D341Med (cell line): Measurements from ENCODE around the gene FAM169A.
A peak's percentile ranks its signal among the peaks of the same experiment; 100 is the strongest.
"Not testable (repeated sequence)": the region's sequence is repeated elsewhere in the genome, so short reads cannot be mapped to it uniquely, and the experiment has no call there.

Experiments
- DNase-seq: peaks from one replicate; pipeline ENCODE4 v3.0.0; 2012; ENCODE audit warnings: low spot score

Gene FAM169A

DNA sequence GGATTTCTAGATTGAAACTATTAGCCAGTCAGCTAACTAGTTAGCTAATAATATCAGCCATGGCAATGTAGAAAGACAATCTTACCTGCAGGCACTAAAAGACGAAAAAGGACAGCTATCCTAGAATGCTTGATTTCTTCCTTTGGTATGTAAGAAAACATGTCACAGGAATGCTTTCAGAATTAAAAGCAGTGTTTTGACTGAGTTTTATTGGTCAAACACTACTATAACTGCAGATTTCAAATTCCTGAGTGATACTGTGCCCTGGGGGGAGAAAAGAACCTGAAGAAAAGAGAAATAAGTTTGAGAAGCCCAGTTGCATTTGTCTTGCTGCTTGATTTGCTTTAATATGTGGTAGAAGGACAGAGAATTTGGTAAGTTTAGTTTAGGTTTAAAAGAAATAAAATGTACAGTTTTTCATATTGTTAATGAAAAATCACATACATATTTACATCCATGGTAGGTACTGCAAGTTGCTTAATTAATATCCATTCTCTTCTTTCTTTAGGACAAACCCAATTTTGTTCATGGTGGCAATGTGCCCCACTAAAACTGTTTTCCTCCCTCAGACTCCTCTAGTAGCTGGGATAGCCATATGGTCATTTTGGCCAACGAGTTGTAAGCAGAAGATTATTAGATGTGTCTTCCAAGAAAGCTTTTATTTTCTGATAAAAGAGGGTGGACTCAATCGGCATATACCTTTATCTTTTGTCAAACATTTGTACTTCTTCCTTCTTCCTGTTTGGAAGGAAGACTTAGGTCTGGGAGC, 4.3 kb upstream of the FAM169A start:
- no peak for DNase-seq

DNA sequence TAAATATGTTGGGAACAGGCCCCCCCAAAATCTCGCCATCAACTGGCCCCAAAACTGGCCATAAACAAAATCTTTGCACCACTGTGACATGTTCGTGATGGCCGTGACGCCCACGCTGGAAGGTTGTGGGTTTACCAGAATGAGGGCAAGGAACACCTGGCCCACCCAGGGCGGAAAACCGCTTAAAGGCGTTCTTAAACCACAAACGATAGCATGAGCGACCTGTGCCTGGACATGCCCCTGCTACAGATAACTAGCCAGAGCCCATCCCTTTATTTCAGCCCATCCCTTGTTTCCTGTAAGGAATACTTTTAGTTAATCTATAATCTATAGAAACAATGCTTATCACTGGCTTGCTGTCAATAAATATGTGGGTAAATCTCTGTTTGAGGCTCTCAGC, 3.2 kb upstream of the FAM169A start:
- DNase-seq: not testable (repeated sequence)

DNA sequence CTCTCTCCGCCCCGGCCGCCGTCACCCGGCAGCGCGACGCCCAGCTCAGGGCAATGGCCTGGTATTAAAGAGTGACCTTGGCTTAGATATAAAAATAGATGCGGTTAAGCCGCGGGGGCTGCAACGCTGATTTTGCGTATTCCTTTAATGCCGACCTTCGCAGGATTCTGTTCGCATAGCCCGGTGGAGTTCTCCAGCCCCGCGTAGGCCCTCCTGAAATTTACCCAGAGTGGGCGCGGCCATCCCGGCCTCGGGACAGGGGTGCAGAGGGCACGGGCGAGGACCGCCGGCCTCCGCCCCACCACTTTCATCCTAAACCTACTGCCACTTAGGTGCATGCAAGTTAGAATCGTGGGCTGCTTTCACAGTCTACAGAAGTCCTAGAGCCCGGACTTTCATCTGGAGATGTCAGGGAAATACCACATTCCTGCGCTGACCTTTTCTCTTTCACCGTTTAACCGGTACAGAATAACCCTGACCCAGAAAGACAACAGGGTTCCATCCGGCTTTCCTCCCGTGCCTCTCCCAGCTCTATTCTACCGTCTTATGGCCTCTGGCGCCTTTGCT, 492 bp upstream of the FAM169A start:
- no peak for DNase-seq

DNA sequence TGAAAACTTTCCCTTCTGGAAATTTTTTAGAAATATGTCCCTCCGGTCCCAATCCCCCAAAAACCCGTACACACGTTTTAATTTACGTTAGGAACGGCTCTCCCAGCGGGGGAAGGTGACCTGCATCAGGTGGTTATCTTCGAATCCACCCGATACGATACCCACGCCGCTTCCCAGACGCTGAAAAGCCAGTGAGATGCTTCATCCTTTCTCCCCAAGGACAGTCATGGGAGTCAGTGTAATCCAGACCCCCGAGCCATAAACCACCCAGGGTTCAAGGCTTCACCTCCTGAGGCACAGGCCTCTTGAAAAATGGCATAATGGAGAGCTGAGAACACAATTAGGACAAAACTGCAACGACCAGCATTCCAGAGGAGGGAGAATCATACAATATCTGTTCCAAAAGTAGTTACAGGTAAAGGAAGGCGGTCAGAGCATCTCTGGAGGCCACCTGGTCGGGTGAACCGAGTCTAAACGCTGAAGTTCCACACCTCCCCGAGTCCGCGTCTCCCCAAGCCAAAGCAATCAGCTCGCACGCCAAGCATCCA, 857 bp downstream of the FAM169A start:
- DNase-seq: peak; percentile 33

DNA sequence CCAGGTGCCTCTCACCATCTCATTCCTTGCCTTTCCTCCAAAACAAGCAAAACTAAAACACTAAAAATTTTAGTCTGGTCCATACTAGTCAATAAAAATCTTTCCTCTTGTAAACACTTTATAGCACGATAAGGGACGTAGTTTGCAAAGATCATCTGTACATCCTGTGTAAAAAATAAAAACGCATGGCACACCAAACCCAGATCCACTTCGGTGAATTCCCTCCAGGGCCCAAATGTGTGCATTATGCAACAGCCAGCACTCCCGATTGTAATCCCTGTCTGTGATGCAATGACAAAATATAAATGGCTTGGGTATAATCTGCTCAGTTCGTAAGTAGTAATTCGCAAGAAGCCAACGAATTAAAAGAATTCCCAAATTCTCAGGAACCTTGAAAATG, 1.4 kb downstream of the FAM169A start:
- no peak for DNase-seq

DNA sequence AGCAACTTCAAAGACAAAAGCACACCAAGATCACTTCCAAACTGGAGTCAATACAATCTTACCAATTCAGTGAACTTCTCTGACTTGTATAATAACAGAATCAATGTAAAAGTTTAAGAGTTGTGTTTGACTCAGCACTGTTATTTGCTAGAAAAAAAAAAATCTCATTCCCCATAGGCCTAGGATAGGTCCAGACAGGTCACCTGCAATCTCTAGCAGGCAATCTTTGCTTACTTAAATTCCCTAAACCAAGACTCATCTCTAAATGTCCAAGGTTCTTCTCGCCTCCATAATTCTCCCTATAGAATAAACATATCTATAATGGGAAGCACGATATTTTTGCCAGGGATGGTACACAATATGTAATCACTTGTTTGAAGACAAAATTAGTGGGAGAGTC, 2.5 kb downstream of the FAM169A start:
- no peak for DNase-seq

DNA sequence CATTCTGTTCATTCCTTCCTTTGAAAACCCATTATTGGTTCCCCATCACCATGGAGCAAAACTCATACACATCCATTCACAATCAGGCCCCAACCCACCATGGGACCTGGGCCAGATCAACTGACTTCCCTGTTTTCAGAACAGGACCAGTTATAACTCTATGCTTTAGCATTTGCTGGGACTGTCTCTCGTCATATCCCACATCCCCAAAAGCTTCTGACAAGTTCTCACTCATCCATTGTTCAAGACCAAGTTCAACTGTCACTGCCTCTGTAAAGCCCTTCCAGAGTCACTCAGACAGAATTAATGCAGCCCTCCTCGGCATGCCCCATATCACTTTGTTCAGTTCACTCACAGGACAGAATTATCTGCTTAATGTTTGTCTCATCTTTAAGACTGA, 4.0 kb downstream of the FAM169A start:
- DNase-seq: no peak

DNA sequence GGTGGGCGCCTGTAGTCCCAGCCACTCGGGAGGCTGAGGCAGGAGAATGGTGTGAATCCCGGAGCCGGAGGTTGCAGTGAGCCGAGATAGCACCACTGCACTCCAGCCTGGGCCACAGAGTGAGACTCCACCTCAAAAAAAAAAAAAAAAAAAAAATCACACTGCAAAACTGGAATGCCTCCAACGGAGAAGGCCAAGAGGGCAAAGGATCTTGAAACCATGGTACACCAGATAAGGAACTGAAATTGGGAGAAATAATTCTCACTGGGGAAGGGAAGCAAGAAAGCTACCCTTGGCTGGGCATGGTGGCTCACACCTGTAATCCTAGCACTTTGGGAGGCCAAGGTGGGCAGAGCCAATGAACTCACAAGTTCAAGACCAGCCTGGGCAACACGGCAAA, 9.2 kb downstream of the FAM169A start:
- not testable (repeated sequence) for DNase-seq

DNA sequence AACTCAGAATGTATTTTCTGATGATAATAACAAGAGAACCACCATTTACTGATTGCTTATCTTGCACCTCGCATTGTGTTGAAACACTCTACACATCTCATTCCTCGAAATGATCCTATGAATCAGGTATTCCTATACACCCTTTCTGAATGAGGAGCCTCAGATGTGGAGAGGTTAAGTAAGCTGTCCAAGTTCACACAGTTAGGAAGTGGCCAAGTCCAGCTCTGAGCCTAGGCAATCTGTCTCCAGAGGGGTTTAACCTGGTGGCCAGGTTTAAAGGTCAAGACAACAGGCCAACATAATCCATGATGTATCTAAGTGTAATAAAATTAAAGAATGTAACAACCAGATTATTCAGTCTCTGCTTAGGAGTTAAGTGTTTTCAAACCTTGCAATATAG, 12.9 kb downstream of the FAM169A start:
- DNase-seq: no peak

DNA sequence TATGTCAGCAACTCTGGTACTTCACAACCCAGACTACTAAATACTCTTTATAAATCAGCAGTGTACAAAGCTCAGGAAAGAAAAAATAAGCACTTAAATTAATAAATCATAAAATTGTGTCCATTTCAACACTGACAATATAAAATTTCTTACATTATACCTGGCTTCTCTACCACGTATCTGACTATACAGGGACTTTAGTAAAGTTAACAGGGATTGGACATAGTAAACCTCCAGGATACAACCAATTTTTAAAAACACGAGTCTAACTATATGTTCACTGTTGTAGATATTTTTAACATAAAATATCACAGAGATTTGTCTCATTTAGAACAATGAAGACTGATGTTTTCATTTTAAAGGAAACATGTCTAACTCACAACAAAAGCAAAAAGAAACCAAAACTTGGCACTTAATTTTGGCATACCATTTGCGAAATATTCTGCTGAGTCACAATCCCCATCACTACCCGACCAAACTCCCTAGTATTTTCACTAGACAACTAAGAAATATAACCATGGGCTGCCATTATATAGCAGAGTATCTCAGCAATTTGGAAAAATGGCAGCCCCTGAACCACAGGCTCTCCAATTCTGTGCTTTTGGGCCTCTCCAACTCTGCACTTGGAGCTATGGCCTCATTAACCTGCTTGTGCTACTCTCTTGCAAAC, 14.4 kb downstream of the FAM169A start:
- no peak for DNase-seq

DNA sequence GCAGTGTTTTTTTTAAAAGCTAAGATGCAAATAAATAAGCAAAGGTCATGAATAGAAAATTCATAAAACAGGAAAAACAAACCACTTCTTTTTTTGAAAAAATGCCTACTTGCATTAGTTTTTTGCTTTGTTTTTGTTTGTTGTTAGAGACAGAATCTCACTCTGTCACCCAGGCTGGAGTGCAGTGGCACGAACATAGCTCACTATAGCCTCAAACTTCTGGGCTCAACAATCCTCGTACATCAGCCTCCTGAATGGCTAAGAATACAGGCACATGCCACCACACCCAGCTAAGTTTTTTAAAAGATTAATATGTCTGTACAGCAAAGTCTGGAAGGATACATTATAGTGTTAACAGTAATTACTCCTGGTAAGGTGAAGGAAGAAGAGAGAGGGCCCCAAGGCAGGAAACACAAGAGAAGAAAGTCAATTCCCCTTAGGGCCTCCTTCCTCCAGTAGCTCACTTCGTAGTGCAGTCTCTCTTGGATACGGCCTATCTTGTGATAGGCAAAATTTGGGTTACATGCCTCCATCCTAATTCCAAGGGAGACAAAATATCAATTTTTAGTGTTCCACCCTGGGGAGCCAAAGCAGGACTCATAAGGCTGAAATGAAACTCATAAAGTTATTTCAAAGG, 15.3 kb downstream of the FAM169A start:
- DNase-seq: no peak

- DNase-seq: no peak
These were observed 16.2 kb downstream of the FAM169A start for GRCh38 chr5:74850030-74850429.

- no peak for DNase-seq
These were observed 17.6 kb downstream of the FAM169A start for GRCh38 chr5:74848553-74849025.

GRCh38 chr5:74839229-74839628, 27.0 kb downstream of the FAM169A start:
- no peak for DNase-seq

GRCh38 chr5:74838262-74838661, 27.9 kb downstream of the FAM169A start:
- no peak for DNase-seq

GRCh38 chr5:74837115-74837514, 29.1 kb downstream of the FAM169A start:
- no peak for DNase-seq

DNA sequence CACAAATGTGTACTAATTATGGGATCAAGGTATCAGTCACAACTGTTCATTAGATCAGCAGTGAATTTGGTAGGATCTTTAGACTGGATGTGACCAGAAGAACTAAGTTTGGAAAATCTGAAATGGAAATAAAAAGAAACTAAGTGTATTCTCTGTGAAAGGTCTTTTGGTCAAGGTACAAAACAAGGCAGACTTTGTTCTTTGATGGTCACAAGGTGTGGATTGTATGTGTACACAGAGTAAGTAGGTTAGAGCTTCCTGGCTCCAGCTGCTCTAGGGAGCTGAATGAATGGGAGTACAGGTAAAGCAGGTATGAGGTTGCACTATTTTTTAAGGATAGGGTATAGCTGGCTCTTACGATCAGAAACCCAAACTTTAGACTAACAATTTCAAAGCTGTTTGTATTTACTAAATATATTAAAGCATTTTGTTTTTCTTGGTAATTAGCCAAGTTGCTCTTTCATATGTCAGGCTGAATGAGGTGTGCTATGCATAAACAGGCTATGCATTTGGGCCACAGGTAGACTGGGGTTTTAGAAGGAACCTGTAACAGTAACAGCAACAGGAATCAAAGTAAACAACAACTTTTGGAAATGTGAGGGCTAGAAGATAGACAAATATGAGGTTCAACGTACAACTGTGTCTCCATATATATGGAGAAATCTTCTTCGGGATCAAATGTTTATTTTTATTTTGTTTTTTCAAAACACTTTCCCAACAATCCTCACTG, 32.5 kb downstream of the FAM169A start:
- DNase-seq: no peak

GRCh38 chr5:74829413-74829812, 36.8 kb downstream of the FAM169A start:
- no peak for DNase-seq

DNA sequence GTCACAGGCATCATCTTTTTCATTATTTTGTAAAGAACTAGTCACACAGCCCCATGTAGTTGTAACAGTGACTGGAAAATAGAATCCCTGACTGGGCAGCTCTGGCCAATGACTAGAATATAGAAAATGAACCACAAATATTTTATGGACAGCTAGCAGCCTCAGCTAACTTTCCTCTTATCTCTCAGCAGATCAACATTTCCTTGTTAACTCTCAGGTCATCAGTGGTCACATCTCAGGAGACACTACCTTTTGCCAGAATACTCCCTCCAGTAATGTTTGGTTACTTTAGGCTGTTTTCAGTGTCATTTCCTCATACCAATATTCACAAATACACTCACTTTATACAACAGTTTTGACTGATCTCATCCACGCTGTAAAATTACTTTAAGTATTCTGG, 43.9 kb downstream of the FAM169A start:
- DNase-seq: no peak

DNA sequence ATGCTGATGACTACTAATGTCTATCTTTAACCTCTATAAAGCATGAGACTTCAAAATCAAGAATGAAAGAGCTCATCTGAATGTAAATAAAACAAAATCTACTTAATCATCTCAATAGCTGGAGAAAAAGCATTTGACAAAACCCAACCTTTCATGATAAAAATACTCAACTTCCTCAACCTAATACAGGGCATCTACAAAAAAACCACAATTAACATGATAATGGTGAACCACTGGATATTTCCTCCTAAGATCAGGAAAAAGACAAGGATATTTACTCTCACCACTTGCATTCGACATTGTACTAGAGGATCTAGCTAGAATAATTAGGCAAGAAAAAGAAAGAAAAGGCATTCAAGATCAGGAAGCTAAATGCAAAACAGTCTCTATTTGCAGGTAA, 49.3 kb downstream of the FAM169A start:
- DNase-seq: no peak

- no peak for DNase-seq
These were observed 55.3 kb downstream of the FAM169A start for GRCh38 chr5:74810915-74811314.

- no peak for DNase-seq
These were observed 64.2 kb downstream of the FAM169A start for GRCh38 chr5:74801941-74802340.
